ENCODE results near the gene GABRE.

- TF ChIP-seq EZH2phosphoT487 (IDR thresholded peaks at IDR 0.05; ENCODE audit: insufficient read depth, low read depth) = no peak
- TF ChIP-seq EZH2 (IDR thresholded peaks at IDR 0.05; ENCODE audit: insufficient read depth, poor library complexity, severe bottlenecking) = no peak
Observed at GRCh38 chrX:151973851-151974335, 583 bp downstream of the GABRE start.

Data from GM23248 (cell line).